SK-N-DZ (cell line): ENCODE results near the gene JMJD1C.
"Not testable (repeated sequence)": the region's sequence is repeated elsewhere in the genome, so short reads cannot be mapped to it uniquely, and the experiment has no call there.

Experiments used
- DNase-seq: peaks from one replicate; pipeline ENCODE4 v3.0.0-alpha.2; 2015; ENCODE audit warnings: low spot score

The JMJD1C gene

GRCh38 chr10:63262430-63263073 lies 203.2 kb downstream of the JMJD1C start:
- no peak for DNase-seq

GRCh38 chr10:63261496-63261895 lies 204.3 kb downstream of the JMJD1C start:
- DNase-seq = no peak

GRCh38 chr10:63260860-63261251 lies 204.9 kb downstream of the JMJD1C start:
- DNase-seq = no peak

GRCh38 chr10:63260103-63260859 lies 205.5 kb downstream of the JMJD1C start:
- no peak for DNase-seq

GRCh38 chr10:63258920-63259678 lies 206.7 kb downstream of the JMJD1C start:
- DNase-seq = no peak

GRCh38 chr10:63257778-63258177 lies 208.0 kb downstream of the JMJD1C start:
- DNase-seq = no peak

GRCh38 chr10:63256009-63256773 lies 209.6 kb downstream of the JMJD1C start:
- DNase-seq = no peak

GRCh38 chr10:63255316-63255715 lies 210.5 kb downstream of the JMJD1C start:
- DNase-seq = no peak

- no peak for DNase-seq
Observed at GRCh38 chr10:63253040-63253439, 212.7 kb downstream of the JMJD1C start.

- no peak for DNase-seq
Observed at GRCh38 chr10:63252095-63252762, 213.5 kb downstream of the JMJD1C start.

GRCh38 chr10:63250032-63250431 lies 215.7 kb downstream of the JMJD1C start:
- no peak for DNase-seq

- DNase-seq = no peak
Observed at GRCh38 chr10:63247771-63248170, 218.0 kb downstream of the JMJD1C start.

- no peak for DNase-seq
Observed at GRCh38 chr10:63246356-63246755, 219.4 kb downstream of the JMJD1C start.

GRCh38 chr10:63241841-63242281 lies 223.9 kb downstream of the JMJD1C start:
- no peak for DNase-seq

GRCh38 chr10:63240807-63241206 lies 225.0 kb downstream of the JMJD1C start:
- DNase-seq = no peak

- DNase-seq = no peak
Observed at GRCh38 chr10:63238501-63238900, 227.3 kb downstream of the JMJD1C start.

- no peak for DNase-seq
Observed at GRCh38 chr10:63237396-63237795, 228.4 kb downstream of the JMJD1C start.

GRCh38 chr10:63236113-63236935 lies 229.5 kb downstream of the JMJD1C start:
- no peak for DNase-seq

GRCh38 chr10:63235136-63235535 lies 230.6 kb downstream of the JMJD1C start:
- not testable (repeated sequence) for DNase-seq

- DNase-seq = no peak
Observed at GRCh38 chr10:63229161-63229560, 236.6 kb downstream of the JMJD1C start.
